Liver (tissue), 9 donors: ENCODE data around the gene WDR31. TPM values are rescaled to one million over a fixed set of nuclear protein-coding genes. Genes with fewer than 3 reads are reported as not detected.

Experiments
- DNase-seq: peaks from one replicate; pipeline ENCODE4 v3.0.0-alpha.2; 2017; ENCODE audit warnings: low spot score
- H3K27ac ChIP-seq, 2 donors: one replicate each; pipeline ENCODE4 v1.7.0; 2013; ENCODE audit warnings: inconsistent platforms in 2 of 2, low read length in 2 of 2, control low read depth in 1 of 2, low read depth in 1 of 2, mild to moderate bottlenecking in 1 of 2
- H3K27me3 ChIP-seq, 4 donors: one replicate each; pipeline versions ENCODE4 v1.6.1 to v1.7.0; 2013; ENCODE audit warnings: low read length in 3 of 4, inconsistent platforms in 1 of 4, mild to moderate bottlenecking in 1 of 4, moderate library complexity in 1 of 4; ENCODE audit not compliant: control insufficient read depth in 4 of 4, insufficient read depth in 4 of 4
- H3K36me3 ChIP-seq, 4 donors: one replicate each; pipeline versions ENCODE4 v1.6.1 to v1.7.0; 2013; ENCODE audit warnings: low read length in 3 of 4, mild to moderate bottlenecking in 3 of 4, low read depth in 1 of 4, moderate library complexity in 1 of 4; ENCODE audit not compliant: control insufficient read depth in 4 of 4, insufficient read depth in 3 of 4
- H3K4me1 ChIP-seq, 4 donors: one replicate each; pipeline versions ENCODE4 v1.6.1 to v1.7.0; 2013; ENCODE audit warnings: low read length in 3 of 4, mild to moderate bottlenecking in 3 of 4, moderate library complexity in 1 of 4; ENCODE audit not compliant: control insufficient read depth in 4 of 4, insufficient read depth in 4 of 4
- H3K4me3 ChIP-seq, 3 donors: one replicate each; pipeline versions ENCODE4 v1.6.1 to v1.7.0; 2013; ENCODE audit warnings: low read length in 3 of 3, control low read depth in 1 of 3, low read depth in 1 of 3, mild to moderate bottlenecking in 1 of 3
- H3K9ac ChIP-seq, 2 donors: one replicate each; pipeline ENCODE4 v1.7.0; 2013; ENCODE audit warnings: low read length in 2 of 2, mild to moderate bottlenecking in 2 of 2, moderate library complexity in 2 of 2, control low read depth in 1 of 2, low read depth in 1 of 2
- H3K9me3 ChIP-seq, 4 donors: one replicate each; pipeline versions ENCODE4 v1.6.1 to v1.7.0; 2013; ENCODE audit warnings: low read length in 3 of 4; ENCODE audit not compliant: control insufficient read depth in 4 of 4
- ATF3 ChIP-seq: IDR thresholded peaks from 2 replicates; pipeline ENCODE4 v1.6.1; 2016; ENCODE audit warnings: antibody characterized with exemption
- CTCF ChIP-seq: fragments of 150-350 bp; IDR thresholded peaks from 2 replicates; pipeline ENCODE4 v1.5.1; 2017; ENCODE audit warnings: improper control_type of control experiment, low read depth, low read length; ENCODE audit not compliant: missing input control
- EGR1 ChIP-seq, 2 donors: IDR thresholded peaks; 2 replicates each; pipeline ENCODE4 v1.6.1; 2016 to 2018; ENCODE audit warnings: antibody characterized with exemption in 2 of 2, low read depth in 2 of 2
- FOXA1 ChIP-seq: IDR thresholded peaks from 2 replicates; pipeline ENCODE4 v1.6.1; 2016; ENCODE audit warnings: antibody characterized with exemption
- FOXA2 ChIP-seq: IDR thresholded peaks from 2 replicates; pipeline ENCODE4 v1.6.1; 2016; ENCODE audit warnings: antibody characterized with exemption
- GABPA ChIP-seq, 2 donors: IDR thresholded peaks in 1 of 2; conservative IDR thresholded peaks in 1 of 2; 2 replicates each; pipeline ENCODE4 v1.6.1; 2016; ENCODE audit warnings: antibody characterized with exemption in 2 of 2, mild to moderate bottlenecking in 1 of 2, moderate library complexity in 1 of 2
- HNF4A ChIP-seq, 2 donors: conservative IDR thresholded peaks; 2 replicates each; pipeline ENCODE4 v1.6.1; 2016; ENCODE audit warnings: antibody characterized with exemption in 2 of 2, mild to moderate bottlenecking in 2 of 2
- HNF4G ChIP-seq: IDR thresholded peaks from 2 replicates; pipeline ENCODE4 v1.6.1; 2016; ENCODE audit warnings: antibody characterized with exemption
- JUND ChIP-seq, 2 donors: IDR thresholded peaks; 2 replicates each; pipeline ENCODE4 v1.6.1; 2016; ENCODE audit warnings: antibody characterized with exemption in 2 of 2
- MAX ChIP-seq: IDR thresholded peaks from 2 replicates; pipeline ENCODE4 v1.6.1; 2016; ENCODE audit warnings: antibody characterized with exemption
- NR2F2 ChIP-seq: IDR thresholded peaks from 2 replicates; pipeline ENCODE4 v1.6.1; 2016; ENCODE audit warnings: antibody characterized with exemption
- RAD21 ChIP-seq, 2 donors: IDR thresholded peaks; 2 replicates each; pipeline ENCODE4 v1.6.1; 2016; ENCODE audit warnings: antibody characterized with exemption in 2 of 2, mild to moderate bottlenecking in 2 of 2
- REST ChIP-seq: IDR thresholded peaks from 2 replicates; pipeline ENCODE4 v1.6.1; 2016; ENCODE audit warnings: antibody characterized with exemption, mild to moderate bottlenecking
- RXRA ChIP-seq, 2 donors: IDR thresholded peaks; 2 replicates each; pipeline ENCODE4 v1.6.1; 2017 to 2018; ENCODE audit warnings: antibody characterized with exemption in 2 of 2, mild to moderate bottlenecking in 1 of 2
- SP1 ChIP-seq: IDR thresholded peaks from 2 replicates; pipeline ENCODE4 v1.6.1; 2018; ENCODE audit warnings: antibody characterized with exemption, mild to moderate bottlenecking
- TAF1 ChIP-seq: conservative IDR thresholded peaks from 2 replicates; pipeline ENCODE4 v1.6.1; 2016; ENCODE audit warnings: antibody characterized with exemption, mild to moderate bottlenecking
- YY1 ChIP-seq: IDR thresholded peaks from 2 replicates; pipeline ENCODE4 v1.6.1; 2016; ENCODE audit warnings: antibody characterized with exemption, mild to moderate bottlenecking
- ZBTB33 ChIP-seq: IDR thresholded peaks from 2 replicates; pipeline ENCODE4 v1.6.1; 2016; ENCODE audit warnings: antibody characterized with exemption
- WGBS: extraction: QIAGEN DNeasy Blood & Tissue Kit; methylation state at CpG from one replicate; pipeline ENCODE4 v1.1.7; 2013; 5-methylcytosine and 5-hydroxymethylcytosine counted together
- polyA plus RNA-seq, 2 donors: library from polyadenylated mRNA; stranded (reverse) in 1 of 2; unstranded in 1 of 2; fragments of 200-250 nt in 1 of 2; fragments of >200 nt in 1 of 2; fragmentation: Nextera tagmentation in 1 of 2; extraction: Ambion mirVana in 1 of 2; gene quantifications; one replicate each; pipeline versions ENCODE4 v1.2.1 to v1.2.3, GENCODE V29; 2013 to 2015
- total RNA-seq, 2 donors: library from RNA; depleted of rRNA; stranded (reverse); fragments of >200 nt; gene quantifications; one replicate each; pipeline ENCODE4 v1.2.3, GENCODE V29; 2014
- donor health status: healthy.
- donor health status: healthy.
- donor health status: healthy.
- donor health status: healthy.
- donor health status: healthy.

WDR31 gene
- total and polyA plus RNA-seq, 4 donors = 1.1 to 3.2 (median 1.2) TPM

GRCh38 chr9:113315231-113315630 is 24.8 kb downstream of the WDR31 start:
- Histone ChIP-seq H3K9me3 (no peaks in the 10 kb centered on the region), H3K27me3 (no peaks in the 10 kb centered on the region), H3K4me1 (no peaks in the 10 kb centered on the region), H3K4me3 (no peak overlapping the region), H3K27ac (no peak overlapping the region), H3K36me3 (peaks cover 0 to 7% (median 2%) of the 10 kb centered on the region in 4 donors), H3K9ac (no peak overlapping the region)
- DNase-seq = no peak
- TF ChIP-seq GABPA (IDR thresholded peaks at IDR 0.05 in 1 of 2, conservative IDR thresholded peaks at IDR 0.05 in 1 of 2) (no peak), FOXA1 (no peak), ZBTB33 (no peak), MAX (no peak), SP1 (no peak), TAF1 (no peak), FOXA2 (no peak), JUND (IDR thresholded peaks at IDR 0.05) (no peak), HNF4A (conservative IDR thresholded peaks at IDR 0.05) (no peak), CTCF (no peak), NR2F2 (no peak), RAD21 (IDR thresholded peaks at IDR 0.05) (no peak), EGR1 (IDR thresholded peaks at IDR 0.05; ENCODE audit: low read depth in 2 of 2) (no peak), ATF3 (no peak), HNF4G (no peak), REST (no peak), YY1 (no peak), RXRA (IDR thresholded peaks at IDR 0.05) (no peak)

- peaks cover 0 to 3% (median 0%) of the 10 kb centered on the region in 4 donors for H3K36me3 ChIP-seq
- 88% methylated on average over 5 of the region's 5 CpGs for WGBS
- no peaks in the 10 kb centered on the region for H3K27me3 ChIP-seq
- DNase-seq = no peak
- no peaks in the 10 kb centered on the region for H3K4me1 ChIP-seq
- no peaks in the 10 kb centered on the region for H3K9me3 ChIP-seq
- no peak for TF ChIP-seq FOXA1
- TF ChIP-seq RXRA (IDR thresholded peaks at IDR 0.05) = no peak
- no peak for TF ChIP-seq FOXA2
- no peak for TF ChIP-seq HNF4A (conservative IDR thresholded peaks at IDR 0.05)
- TF ChIP-seq TAF1 = no peak
- no peak for TF ChIP-seq EGR1 (IDR thresholded peaks at IDR 0.05; ENCODE audit: low read depth in 2 of 2)
- no peak for TF ChIP-seq RAD21 (IDR thresholded peaks at IDR 0.05)
- TF ChIP-seq MAX = no peak
- no peak for TF ChIP-seq JUND (IDR thresholded peaks at IDR 0.05)
- TF ChIP-seq ATF3 = no peak
- TF ChIP-seq SP1 = no peak
- TF ChIP-seq NR2F2 = no peak
- no peak for TF ChIP-seq GABPA (IDR thresholded peaks at IDR 0.05 in 1 of 2, conservative IDR thresholded peaks at IDR 0.05 in 1 of 2)
- no peak overlapping the region for H3K9ac ChIP-seq
- H3K27ac ChIP-seq = no peak overlapping the region
- no peak overlapping the region for H3K4me3 ChIP-seq
These were observed 26.8 kb downstream of the WDR31 start for GRCh38 chr9:113313261-113313660.
